HG02623 (cell line): ENCODE results near the gene RBM34.

Experiments used
- ATAC-seq: cut with Tn5 transposase; IDR thresholded peaks from one replicate; pipeline ENCODE4 v1.9.1; 2021; ENCODE audit warnings: moderate library complexity; ENCODE audit not compliant: unreplicated experiment

RBM34 gene

DNA sequence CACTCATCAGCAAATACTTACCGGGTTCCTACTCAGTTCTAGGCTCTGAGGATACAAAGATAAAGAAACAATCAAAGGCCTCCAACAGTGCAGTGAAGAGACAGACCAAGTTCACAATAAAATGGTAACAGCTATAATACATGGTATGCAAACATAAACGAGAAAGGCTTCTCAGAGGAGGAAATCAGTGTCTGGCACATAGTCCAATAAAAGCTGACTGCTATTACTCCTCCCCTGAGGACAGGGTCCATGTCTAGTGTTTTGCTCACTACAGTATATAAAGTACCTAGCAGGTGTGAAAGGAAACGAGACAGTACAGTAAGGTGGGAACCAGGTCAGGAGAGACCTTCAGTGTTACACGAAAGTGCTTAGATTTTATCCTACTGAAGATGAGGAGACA lies 4.3 kb downstream of the RBM34 start:
- no peak for ATAC-seq

DNA sequence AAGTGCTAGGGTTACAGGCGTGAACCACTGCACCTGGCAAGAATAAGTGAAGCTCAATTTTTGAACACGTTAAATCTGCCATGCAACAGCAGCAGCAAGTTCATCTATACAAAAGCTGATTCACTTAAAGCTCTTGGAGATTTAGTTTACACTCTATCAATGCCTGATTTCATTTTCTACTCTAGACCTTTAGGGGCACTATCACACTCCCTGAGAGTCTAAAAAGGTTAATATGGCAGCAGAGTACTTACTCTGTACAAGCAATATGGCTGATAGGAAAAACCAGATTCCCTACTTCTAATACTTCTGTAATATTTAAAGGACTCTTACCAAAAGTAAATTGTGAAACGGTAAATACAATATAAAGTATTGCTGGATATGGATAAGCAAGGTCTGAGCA lies 4.8 kb downstream of the RBM34 start:
- ATAC-seq = no peak

DNA sequence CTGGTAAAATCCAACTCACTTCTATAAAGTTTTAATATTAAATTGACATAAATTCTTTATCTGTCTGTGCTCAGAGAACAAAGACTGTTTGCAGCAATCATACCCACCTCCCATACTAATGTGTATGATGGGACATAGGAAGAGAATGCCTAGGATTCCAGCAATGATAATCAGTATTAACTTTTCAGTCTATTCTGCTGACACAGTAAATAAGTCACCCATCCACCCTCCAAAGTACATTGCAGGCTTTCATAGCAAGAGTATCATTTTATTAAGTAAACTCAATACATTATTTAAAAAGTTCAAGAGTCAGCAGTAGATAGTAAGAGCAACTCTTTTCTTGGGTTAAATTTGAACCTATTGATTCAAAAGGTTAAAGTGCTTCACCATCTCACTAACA lies 8.8 kb downstream of the RBM34 start:
- no peak for ATAC-seq

DNA sequence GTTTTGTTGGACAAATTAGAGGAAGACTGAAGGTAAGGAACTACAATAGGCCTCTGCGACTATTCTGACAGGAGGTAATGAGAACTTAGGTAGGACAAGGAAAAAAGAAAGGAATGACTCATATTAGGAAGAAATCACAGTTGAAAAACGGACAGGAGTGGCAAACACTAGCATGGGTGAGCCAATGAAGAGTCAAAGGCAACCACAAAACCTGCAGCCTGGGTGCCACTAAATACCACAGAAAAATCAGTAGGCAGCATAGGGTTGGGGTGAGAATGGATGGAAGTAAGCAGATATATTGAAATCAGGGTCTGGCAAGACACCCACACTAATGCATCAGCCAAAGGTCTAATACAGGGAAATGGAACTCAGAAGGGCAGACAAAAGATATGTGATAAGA lies 10.0 kb downstream of the RBM34 start:
- no peak for ATAC-seq

DNA sequence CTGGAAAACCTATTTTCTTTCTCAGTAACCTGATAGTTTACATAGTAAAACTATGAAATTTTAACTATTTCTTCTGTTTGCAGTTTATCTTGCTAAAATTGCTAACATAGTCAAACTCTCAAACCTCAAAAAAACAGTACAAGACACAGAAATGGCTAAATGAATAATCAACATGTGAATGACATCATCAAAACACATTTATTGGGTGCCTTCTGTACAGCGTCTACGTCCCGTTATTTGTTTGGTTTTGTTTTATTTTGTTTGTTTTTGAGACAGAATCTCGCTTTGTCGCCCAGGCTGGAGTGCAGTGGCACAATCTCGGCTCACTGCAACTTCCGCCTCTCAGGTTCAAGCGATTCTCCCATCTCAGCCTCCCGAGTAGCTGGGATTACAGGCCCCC lies 11.2 kb downstream of the RBM34 start:
- ATAC-seq = no peak

DNA sequence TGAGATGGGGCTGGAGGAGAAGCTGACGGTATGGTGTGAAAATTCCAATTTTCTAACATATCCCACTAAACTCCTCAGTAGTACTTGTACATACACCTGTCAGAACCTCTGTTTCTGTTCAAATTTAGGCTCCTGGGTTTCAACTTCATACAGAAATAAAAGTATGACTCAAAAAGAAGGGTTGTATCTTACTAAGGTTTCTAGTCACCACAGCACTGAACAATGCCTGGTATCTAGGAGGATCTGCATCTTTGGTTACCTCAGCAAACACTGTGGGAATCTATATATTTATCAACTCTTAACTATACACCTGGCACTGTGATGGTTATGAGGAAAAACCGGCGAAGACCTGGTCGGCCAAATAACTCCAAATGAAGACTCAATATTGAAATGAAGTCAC lies 13.8 kb downstream of the RBM34 start:
- no peak for ATAC-seq

DNA sequence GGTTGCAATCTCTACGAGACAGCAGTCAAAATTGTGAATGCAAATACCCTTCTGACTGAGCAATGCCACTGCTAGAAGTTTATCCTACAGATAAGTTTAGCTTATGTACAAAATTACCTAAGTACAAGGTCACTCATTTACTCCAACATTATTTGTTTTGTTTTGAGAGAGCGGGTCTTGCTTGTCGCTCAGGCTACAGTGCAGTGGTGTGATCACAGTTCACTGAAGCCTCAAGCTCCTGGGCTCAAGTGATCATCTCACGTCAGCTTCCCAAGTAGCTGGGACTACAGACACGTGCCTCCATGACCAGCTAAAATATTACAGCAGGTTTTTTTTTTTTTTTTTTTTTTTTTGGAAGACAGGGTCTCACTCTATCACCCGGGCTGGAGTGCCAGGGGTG lies 15.4 kb downstream of the RBM34 start:
- no peak for ATAC-seq

DNA sequence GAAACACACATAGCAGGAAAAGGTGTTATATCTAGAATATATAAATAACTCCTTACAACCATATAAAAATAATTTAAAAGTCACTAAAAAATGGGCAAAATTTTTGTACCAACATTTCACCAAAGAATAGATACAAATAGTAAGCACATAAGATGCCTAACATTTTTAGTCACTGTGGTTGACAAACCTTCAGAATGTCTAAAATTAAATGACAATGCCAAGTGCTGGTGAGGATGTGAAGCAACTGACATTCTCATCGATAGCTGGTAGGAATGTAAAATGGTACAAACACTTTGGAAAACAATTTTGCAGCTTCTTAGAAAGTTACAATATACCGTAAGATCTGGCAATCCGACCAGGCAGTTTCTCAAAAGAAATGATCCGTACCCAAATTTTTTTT lies 18.1 kb downstream of the RBM34 start:
- ATAC-seq = no peak

DNA sequence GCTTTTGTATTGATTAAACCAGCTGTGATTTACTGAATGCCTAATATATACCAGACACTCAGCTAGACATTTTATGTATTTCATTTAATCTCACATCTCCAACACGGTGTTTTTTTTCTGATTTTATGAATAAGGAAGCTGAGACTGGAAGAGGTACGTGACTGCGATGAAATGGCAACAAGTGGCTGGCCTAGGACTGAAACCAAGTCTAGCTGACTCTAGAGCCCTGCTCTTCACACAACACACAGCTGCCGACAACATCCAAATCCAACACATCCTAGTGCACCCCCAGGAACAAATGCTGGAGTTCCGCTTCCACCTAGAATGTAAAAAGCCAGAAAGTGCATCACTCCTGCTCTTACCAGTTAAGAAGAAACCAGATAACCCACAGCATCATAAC lies 21.7 kb downstream of the RBM34 start:
- no peak for ATAC-seq

DNA sequence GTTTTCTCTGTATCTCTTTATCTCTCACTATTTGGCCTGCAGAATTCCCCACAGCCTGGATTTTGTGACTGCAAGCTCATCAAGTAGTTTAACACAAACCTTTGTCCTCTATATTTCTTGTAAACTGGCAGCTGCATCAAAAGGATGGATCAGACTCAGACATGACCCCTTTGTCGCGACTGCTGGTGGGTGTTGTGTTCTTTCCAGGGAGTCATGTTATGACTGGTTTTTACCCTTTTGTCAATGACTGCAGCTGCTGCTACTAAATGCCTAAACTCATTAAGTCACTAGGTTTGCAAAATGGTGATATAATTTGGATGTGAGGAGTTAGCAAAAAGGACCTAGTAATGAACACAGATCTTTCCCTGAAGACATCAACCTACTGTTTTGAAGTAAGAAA lies 22.2 kb downstream of the RBM34 start:
- ATAC-seq = no peak

DNA sequence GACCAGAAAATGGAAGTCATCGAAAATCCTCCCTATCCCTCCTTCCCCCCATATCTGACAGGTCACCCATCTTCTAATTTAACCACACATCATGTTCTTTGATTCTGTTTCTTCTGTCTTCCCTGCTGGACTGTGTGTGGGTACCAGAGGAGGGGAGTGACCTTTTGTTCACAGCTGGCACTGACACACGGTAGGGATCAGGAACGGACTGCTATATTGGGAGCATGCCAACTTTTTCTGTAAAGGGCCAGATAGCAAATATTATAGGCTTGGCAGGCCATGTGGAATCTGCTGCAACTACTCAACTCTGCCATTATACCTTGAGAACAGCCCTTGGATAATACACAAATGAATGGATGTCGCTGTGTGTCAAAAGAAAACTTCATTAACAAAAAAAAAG lies 24.9 kb downstream of the RBM34 start:
- ATAC-seq = no peak

DNA sequence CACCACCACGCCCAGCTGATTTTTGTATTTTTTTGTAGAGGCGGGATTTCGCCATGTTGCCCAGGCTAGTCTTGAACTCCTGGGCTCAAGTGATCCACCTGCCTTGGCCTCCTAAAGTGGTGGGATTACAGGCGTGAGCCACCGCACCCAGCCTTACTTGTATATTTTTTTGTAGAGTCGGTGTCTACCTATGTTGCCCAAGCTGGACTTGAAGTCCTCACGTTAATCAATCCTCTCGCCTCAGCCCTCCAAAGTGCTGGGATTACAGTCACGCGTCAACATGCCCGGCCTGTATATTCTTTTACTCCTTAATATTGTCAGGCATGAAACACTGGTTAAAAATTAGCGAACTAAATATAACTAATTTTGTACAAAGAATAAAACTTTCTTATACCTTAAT lies 26.9 kb downstream of the RBM34 start:
- ATAC-seq = no peak

DNA sequence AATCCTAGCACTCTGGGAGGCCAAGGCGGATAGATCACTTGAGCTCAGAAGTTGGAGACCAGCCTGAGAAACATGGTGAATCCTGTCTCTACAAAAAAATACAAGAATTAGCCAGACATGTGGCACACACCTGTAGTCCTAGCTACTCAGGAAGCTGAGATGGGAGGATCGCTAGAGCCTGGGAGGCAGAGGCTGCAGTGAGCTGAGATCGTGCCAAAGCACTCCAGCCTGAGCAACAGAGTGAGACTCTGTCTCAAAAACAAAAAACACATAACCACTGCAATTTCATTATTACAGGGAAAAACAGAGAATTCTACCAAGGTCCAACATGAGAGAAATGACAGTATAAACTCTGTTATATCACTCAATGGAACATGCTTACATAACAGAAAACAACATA lies 28.0 kb downstream of the RBM34 start:
- ATAC-seq = no peak

DNA sequence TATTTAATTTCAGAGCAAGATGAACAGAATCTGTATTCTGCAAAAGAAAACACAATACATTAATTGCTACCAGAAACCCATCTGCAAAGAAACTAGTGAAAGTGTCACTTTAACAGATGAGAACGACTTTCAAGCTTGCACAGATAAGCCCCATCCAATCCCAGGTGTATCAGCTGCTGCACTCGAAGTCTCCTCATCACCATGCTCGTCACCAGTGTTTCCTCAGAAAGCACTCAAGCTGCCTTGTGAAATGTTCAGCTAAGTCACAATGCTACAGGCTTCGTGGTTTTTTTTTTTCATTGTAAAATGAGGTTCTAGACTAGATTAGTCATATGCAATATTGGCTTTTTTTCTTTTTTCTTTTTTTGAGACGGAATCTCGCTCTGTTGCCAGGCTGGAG lies 29.1 kb downstream of the RBM34 start:
- ATAC-seq = no peak

DNA sequence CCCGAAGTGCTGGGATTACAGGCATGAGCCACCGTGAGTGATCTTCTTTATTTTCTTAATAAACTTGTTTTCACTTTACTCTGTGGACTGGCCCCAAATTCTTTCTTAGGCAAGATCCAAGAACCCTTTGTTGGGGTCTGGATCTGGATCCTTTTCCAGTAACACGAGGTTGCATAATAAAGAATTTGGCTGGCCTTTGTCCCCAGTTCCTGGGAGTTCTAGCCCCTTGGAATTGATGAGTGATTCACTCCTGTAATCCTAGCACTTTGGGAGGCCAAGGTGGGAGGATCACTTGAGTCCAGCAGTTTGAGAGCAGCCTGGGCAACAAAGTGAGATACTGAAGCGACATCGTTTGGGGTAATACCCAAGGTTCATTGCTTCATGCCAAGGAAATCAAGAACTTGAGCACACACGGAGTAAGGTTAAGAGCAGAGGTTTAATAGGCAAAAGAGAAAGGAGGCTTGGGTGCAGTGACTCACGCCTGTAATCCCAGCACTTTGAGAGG lies 30.2 kb downstream of the RBM34 start:
- ATAC-seq = no peak

DNA sequence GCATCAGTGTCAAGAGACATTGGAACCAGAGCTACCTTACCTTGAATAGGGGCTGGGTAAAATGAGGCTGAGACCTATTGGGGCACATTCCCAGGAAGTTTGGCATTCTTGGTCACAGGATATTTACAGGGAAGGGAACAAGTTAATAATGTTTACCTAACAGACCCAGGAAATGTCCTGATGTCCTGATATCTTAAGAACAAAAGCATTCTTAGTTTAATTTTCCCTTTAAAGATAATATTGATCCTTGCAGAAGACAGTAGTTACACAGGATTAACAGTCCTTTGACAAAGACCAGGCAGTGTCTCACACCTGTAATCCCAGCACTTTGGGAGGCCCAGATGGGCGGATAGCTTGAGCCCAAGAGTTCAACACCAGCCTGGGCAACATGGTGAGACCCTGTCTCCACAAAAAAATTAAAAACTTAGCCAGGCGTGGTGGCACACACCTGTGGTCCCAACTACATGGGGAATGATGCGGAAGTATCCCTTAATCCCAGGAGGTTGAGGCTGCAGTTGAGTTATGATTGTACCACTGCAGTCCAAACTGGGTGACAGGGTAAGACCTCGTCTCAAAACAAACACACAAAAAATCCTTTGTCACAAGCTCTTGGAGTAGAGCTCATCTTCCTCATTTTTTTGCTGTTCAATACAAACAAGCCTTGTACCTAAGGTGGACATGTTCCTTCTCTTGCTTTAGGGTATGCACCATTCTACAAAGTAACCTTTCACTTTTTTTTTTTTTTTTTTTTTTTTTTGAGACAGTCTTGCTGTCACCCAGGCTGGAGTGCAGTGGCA lies 31.1 kb downstream of the RBM34 start:
- no peak for ATAC-seq

DNA sequence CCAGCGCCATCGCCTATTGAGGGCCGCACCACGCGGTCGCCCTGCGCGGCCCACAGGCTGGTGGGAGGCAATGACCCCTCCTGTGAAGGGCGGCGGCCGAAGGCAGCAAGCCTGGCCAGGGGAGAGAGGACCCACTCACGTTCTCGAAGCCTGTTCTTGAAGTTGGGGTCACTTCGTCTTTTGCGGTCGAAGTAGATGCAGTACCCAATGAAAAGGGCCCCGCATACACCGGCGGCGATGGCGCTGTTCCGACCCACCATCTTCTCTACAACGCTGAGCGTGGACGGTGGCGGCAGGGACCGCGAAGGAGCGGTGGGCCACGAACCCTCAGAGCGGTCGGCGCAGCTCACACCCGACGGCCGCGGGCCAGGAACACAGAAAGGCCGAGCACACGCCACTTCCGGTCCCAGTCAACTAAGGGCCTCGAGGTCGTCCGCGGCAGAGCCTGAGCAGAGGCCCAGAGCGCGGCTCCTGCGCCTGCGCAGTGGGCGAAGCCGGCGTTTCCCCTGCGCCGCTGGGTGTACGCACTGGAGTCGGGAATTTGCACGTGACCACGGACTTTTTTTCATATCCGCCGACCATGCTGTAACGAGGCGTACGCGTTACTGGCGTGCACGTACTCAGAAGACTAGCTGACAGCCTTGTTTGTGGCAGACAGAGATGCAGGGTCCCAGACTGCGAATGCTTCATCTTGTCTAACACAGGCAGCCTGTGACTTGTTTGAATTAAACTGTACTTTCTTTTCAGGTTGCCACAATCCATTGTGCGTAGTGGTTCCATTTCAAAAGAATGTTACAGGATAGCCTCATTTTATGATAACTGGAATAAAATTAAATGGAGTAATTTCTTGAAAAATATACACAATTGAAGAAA lies 32.4 kb downstream of the RBM34 start, which contains the start of gene TOMM20:
Gene TOMM20, minus strand, starts transcription at position 382 of the 873 bp plus-strand sequence. Its CDS starts 122 bp downstream, at position 260.
- ATAC-seq = peak; percentile 93

DNA sequence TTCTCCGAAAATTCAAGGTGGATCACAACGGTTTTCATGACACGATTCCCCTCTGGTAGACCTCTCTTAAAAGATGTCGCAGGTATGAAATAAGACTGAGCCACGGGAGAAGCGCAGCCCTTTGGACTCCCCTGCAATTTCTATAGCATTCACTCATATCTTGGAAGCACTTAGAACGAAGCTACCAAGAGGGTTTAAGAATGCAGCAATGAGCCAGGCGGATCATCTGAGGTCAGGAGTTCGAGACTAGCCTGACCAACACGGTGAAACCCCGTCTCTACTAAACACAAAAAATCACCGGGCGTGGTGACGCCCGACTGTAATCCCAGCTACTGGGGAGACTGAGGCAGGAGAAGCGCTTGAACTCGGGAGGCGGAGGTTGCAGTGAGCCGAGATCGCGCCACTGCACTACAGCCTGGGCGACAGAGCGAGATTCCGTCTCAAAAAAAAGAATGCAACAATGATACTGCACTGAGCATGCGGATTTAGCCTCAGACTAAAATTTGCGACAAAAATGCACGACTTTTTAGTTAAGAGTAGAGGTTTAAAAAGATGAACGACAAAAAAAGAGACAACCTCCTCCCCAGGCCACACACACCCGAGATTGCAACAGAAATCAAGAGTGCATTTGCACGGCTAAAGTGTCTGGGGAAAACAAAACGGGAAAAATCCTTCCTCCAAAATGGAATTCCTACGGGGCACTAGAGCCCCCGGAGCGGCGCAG lies 33.2 kb downstream of the RBM34 start:
- no peak for ATAC-seq

DNA sequence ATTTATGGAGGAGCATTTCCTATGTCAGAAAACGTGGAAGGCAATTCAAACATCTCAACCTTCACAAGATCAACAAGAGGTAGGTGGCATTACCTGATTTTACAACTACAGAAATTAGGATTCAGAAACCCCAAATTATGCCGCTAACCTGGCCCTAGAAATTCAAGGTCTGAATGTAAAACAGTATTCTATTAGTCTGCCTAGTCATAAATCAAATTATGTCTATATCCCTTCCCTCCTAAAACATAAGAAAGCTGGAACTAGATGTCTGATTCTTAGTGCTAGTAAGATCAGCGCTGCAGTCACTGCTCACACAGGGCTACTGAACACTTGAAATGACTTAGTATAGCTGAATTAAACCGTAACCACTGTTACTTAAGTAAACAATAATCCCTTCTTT lies 33.8 kb downstream of the RBM34 start:
- no peak for ATAC-seq

DNA sequence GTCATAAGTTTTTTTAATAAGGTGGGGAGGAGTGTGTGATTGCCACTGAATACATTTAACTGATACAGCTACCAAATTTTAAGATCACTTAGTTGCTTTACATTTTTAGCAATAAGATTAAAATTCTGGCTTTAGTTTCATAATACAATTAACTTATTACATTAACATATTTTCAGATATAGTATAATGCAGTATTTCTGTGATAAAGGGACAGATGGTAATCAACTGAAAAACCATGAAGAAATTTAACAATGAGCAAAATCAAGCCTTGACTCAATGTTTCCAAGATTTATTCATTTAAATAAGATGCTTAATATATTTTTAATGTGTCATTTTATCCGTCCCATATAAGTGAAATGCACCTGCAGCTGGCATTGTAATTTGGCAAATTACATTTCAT lies 36.4 kb downstream of the RBM34 start:
- no peak for ATAC-seq

DNA sequence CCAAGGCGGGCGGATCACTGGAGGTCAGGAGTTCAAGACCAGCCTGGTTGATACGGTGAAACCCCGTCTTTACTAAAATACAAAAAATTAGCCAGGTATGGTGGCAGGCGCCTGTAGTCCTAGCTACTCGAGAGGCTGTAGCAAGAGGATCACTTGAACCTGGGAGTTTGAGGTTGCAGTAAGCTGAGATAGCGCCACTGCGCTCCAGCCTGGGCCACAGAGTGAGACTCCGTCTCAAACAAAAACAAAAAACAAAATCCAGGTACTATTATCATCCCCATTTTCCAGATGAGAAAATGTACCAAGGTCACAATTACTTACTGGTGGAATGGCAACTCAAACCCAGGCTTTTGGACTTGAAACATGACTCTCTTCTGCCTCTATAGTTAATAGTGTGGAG lies 36.9 kb downstream of the RBM34 start:
- no peak for ATAC-seq
